Brain microvascular endothelial cell (primary cell): ENCODE results near the gene TBL1X.

ENCODE experiments used
- DNase-seq: peaks from one replicate; pipeline ENCODE4 v3.0.0-alpha.2; 2020
- H3K27ac ChIP-seq: fragments of 250-450 bp; sonication (Bioruptor Pico); 2 replicates; pipeline ENCODE4 v1.5.1; 2020; ENCODE audit warnings: mild to moderate bottlenecking, moderate library complexity
- H3K27me3 ChIP-seq: fragments of 250-450 bp; sonication (Bioruptor Pico); replicated peaks from 2 replicates; pipeline ENCODE4 v1.5.1; 2020; ENCODE audit warnings: mild to moderate bottlenecking
- H3K36me3 ChIP-seq: fragments of 250-450 bp; sonication (Bioruptor Pico); replicated peaks from 2 replicates; pipeline ENCODE4 v1.5.1; 2020; ENCODE audit warnings: mild to moderate bottlenecking
- H3K4me3 ChIP-seq: 2 replicates; pipeline ENCODE4 v1.5.1; 2011; ENCODE audit warnings: low read depth, mild to moderate bottlenecking, control low read depth, low read length, moderate library complexity
- in situ Hi-C: cut with HindIII; loops from 2 replicates; pipeline ENCODE4 v1.10.0; 2017; ENCODE audit warnings: low sequenced_read_pairs, low pct_ligation_motif_present
- TF ChIP-seq, protein P1 (sequence below): IDR thresholded peaks from 2 replicates; pipeline ENCODE4 v1.5.1; 2011; ENCODE audit warnings: low read depth, mild to moderate bottlenecking, moderate library complexity, low read length, control low read depth, inconsistent platforms; ENCODE audit errors: missing control alignments

TBL1X gene

DNA sequence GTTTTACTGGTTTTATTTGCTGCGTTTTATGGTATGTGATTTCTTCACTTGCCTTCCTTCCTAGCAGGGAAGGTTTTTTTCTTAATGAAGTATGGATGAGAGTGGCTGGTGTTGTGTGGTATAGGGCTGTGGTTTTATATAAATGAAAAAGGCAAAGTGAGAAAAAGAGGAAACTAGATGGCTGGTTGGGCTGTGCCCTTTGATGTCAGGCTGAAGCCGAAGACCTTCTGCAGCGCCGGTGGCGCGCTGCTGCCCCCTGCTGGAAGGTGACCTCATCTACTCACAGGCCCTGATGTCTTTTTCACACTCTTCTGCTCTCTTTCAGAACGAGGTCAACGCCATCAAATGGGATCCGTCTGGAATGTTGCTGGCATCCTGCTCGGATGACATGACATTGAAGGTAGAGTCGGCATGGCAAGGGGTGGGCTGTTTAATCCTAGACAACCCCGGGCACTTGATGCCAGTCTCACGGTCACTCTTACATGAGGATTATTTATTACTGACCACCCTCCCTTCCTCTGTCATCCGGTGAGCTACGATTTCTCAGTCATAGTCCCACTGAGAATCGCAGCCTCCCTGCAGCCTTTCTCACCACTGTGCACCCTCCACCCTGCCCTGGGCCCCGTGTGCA is 244.2 kb downstream of the TBL1X start:
- TF ChIP-seq, protein P1, sequence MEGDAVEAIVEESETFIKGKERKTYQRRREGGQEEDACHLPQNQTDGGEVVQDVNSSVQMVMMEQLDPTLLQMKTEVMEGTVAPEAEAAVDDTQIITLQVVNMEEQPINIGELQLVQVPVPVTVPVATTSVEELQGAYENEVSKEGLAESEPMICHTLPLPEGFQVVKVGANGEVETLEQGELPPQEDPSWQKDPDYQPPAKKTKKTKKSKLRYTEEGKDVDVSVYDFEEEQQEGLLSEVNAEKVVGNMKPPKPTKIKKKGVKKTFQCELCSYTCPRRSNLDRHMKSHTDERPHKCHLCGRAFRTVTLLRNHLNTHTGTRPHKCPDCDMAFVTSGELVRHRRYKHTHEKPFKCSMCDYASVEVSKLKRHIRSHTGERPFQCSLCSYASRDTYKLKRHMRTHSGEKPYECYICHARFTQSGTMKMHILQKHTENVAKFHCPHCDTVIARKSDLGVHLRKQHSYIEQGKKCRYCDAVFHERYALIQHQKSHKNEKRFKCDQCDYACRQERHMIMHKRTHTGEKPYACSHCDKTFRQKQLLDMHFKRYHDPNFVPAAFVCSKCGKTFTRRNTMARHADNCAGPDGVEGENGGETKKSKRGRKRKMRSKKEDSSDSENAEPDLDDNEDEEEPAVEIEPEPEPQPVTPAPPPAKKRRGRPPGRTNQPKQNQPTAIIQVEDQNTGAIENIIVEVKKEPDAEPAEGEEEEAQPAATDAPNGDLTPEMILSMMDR = peak; percentile 76
- Histone ChIP-seq H3K27ac (no peak overlapping the region), H3K36me3 (peaks cover 2% of the 10 kb centered on the region), H3K4me3 (no peak overlapping the region), H3K27me3 (no peaks in the 10 kb centered on the region)
- in situ Hi-C loops = no loop called here
- DNase-seq = peak; percentile 41

GRCh38 chrX:9710332-9710731 is 245.5 kb downstream of the TBL1X start:
- no peak for DNase-seq
- no peak overlapping the region for H3K4me3 ChIP-seq
- H3K27me3 ChIP-seq = no peaks in the 10 kb centered on the region
- H3K27ac ChIP-seq = no peak overlapping the region
- H3K36me3 ChIP-seq = peaks cover 4% of the 10 kb centered on the region
- TF ChIP-seq, protein P1 = no peak
- in situ Hi-C loops = no loop called here

GRCh38 chrX:9717376-9717775 is 252.5 kb downstream of the TBL1X start:
- Histone ChIP-seq H3K27me3 (no peaks in the 10 kb centered on the region), H3K4me3 (no peak overlapping the region), H3K27ac (no peak overlapping the region), H3K36me3 (peaks cover 3% of the 10 kb centered on the region)
- DNase-seq = no peak
- in situ Hi-C loops = no loop called here
- TF ChIP-seq, protein P1 = no peak

- H3K27ac ChIP-seq = no peak overlapping the region
- no peaks in the 10 kb centered on the region for H3K27me3 ChIP-seq
- no peaks in the 10 kb centered on the region for H3K36me3 ChIP-seq
- no peak overlapping the region for H3K4me3 ChIP-seq
- TF ChIP-seq, protein P1 = peak; percentile 46
- in situ Hi-C loops = no loop called here
- DNase-seq = peak; percentile 28
These were observed 259.9 kb downstream of the TBL1X start for GRCh38 chrX:9724711-9725110.

DNA sequence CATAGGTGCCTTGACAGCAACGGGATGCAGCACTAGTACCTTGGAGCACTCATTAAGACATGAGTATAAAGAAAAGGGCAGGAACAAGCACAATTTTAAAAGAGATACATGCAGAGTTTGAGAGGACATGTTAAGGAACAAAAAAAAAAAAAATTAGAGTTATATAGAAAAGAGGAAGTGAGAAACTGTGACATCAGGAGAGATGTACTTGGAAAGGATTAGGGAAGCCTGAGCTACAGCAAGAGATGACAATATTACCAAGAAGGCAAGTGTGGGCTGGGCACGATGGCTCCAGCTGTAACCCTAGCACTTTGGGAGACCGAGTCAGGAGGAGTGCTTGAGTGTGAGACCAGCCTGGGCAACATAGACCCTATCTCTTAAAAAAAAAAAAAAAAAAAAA is 263.4 kb downstream of the TBL1X start:
- H3K36me3 ChIP-seq = no peaks in the 10 kb centered on the region
- TF ChIP-seq, protein P1 = no peak
- H3K27me3 ChIP-seq = no peaks in the 10 kb centered on the region
- in situ Hi-C loops = no loop called here
- H3K4me3 ChIP-seq = no peak overlapping the region
- H3K27ac ChIP-seq = no peak overlapping the region
- no peak for DNase-seq

GRCh38 chrX:9729171-9729885 is 264.5 kb downstream of the TBL1X start:
- in situ Hi-C loops = no loop called here
- no peak overlapping the region for H3K4me3 ChIP-seq
- TF ChIP-seq, protein P1 = no peak
- no peak overlapping the region for H3K27ac ChIP-seq
- H3K36me3 ChIP-seq = no peaks in the 10 kb centered on the region
- no peaks in the 10 kb centered on the region for H3K27me3 ChIP-seq
- no peak for DNase-seq
